GM18870 (cell line): ENCODE data around the gene C11orf21.

Experiments used
- ATAC-seq: cut with Tn5 transposase; IDR thresholded peaks from one replicate; pipeline ENCODE4 v1.9.1; 2021; ENCODE audit warnings: moderate library complexity; ENCODE audit not compliant: unreplicated experiment

Gene C11orf21

GRCh38 chr11:2321311-2321683, 19.6 kb upstream of the C11orf21 start:
- no peak for ATAC-seq

DNA sequence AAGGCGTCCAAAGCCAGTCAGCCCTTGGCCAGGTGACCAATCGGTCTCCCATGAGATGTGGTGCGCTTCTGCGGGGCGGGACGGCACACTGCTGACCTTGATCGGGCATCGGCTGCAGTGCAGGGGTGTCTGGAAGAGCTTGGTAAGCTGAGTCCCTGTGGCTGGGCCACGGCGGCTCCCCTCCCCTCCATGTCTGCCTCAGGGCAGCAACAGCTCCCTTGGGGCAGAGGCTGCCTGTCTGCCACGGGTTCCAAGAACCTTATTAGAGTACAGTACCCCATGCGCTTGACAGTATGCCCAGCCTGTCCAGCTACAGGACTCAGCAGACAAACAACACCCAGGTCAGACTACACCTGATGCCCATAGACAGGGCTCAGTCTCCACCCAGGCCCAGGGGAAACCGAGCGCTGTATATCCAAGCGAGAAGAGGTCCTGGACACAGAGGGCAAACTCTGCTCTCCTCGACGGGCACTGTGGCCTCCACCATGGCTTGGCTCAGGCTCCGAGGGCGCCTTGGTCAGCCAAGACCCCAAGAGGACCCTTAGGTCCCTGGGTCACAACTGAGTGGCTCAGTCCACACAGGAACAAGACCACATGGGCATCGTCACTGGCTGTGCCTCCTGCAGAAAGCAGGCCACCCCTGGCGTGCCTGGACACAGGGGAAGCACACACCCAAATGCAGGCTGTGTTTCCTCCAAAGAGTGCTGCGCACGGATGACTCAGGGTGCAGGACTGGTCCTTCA, 19.0 kb upstream of the C11orf21 start:
- ATAC-seq: no peak

DNA sequence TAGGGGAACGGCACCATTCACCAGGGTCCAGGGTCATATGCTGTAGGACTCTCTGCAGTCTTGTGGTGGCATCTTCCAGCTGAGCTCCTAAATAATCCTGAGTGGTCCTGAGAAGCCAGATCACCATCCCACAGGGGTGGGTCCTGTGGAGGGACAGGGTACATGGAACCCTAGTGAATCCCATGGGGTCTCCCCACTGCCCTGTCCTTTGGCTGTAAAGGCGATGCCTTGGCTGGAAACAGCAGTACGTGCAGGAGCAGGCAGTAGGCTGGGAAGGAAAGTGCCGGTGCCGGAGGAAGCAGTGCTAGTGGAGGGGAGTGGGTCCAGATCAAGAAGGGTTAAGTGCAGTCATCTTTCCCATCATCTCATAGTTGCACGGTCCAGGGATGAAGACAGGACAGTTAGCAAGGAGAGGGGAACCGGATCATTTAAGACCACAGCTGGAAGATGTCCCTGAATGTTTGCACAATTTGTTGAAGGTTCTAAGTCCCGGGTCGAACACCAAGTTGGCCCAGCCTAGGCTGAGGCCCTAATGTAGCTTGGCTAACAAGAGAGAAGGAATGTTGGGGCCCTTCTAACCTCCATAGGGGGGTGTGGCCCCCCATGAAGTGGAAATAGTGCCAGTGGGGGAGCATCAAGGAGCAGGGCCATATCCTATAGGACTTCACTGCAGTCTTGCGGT, 18.2 kb upstream of the C11orf21 start:
- ATAC-seq: no peak

DNA sequence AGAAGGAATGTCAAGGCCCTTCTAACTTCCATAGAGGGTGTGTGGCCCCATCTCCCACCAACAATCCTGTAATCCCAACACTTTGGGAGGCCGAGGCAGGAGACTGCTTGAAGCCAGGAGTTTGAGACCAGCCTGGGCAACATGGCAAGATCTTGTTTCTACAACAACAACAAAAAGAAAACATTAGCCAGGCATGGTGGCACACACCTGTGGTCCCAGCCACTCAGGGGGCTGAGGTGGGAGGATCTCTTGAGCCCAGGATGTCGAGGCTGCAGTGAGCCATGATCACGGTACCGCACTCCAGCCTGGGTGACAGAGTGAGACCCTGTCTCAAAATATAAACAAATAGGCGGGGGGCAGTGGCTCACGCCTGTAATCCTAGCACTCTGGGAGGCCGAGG, 17.0 kb upstream of the C11orf21 start:
- ATAC-seq: no peak

DNA sequence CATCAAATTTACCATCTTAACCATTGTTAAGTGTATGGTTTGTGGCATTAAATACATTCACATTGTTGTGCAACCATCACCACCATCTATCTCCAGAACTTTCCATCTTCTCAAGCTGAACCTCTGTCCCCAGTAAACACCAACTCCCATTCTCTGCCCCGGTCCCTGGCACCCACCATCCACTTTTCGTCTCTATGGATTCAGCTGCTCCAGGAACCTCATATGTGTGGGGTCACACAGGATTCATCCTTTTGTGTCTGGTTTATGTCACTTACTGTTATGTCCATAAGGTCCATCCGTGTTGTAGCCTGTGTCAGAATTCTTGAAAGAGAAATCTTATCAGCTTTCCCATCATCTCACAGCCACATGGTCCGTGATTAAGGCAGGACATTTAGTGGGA, 16.4 kb upstream of the C11orf21 start:
- ATAC-seq: no peak

DNA sequence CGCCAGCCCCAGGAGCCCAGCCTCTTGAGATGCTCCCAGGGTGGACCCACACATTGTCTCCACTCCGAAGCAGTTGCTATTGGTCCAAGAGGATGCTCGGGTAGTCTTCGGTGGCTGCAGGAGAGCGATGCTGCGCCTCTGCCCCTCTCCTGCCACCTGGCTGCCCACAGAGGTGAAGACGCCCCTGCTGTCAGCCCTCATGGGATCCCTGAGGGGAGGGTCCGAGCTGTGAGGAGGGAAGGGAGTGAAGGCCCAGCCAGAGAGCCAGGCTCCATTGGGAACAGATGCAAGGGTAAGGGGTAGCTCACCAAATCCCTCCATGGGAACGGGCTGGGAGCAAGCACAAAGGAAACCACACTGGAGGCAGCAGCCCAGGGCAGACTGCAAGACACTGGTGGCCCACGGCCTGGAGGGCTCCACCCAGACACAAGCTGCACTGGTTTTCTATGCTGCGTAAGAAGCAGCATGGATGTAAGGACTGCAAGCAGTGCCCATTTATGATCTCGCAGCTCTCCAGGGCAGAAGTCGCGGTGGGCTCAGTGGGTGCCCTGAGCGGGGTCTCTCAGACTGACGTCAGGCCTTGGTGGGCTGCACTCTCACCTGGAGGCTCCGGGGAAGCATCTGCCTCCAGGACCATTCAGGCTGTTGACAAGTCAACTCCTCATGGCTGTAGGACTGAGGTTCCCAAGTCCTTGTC, 15.8 kb upstream of the C11orf21 start:
- no peak for ATAC-seq

DNA sequence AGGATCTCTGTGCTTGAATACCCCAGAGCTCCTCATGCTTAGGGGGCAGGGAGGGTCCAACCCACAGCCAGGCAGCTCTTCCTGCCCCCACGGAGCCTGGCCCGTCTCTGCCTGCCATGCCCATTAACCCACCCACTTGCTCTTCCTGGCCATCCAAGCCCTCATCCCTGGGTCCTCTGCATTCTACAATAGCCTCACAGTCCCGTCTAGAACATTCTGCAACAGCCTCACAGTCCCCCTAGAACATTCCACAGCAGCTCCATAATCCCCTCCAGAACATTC, 15.2 kb upstream of the C11orf21 start:
- ATAC-seq: no peak

GRCh38 chr11:2316169-2316962, 14.6 kb upstream of the C11orf21 start:
- ATAC-seq: no peak

GRCh38 chr11:2315395-2316168, 13.9 kb upstream of the C11orf21 start:
- ATAC-seq: no peak

DNA sequence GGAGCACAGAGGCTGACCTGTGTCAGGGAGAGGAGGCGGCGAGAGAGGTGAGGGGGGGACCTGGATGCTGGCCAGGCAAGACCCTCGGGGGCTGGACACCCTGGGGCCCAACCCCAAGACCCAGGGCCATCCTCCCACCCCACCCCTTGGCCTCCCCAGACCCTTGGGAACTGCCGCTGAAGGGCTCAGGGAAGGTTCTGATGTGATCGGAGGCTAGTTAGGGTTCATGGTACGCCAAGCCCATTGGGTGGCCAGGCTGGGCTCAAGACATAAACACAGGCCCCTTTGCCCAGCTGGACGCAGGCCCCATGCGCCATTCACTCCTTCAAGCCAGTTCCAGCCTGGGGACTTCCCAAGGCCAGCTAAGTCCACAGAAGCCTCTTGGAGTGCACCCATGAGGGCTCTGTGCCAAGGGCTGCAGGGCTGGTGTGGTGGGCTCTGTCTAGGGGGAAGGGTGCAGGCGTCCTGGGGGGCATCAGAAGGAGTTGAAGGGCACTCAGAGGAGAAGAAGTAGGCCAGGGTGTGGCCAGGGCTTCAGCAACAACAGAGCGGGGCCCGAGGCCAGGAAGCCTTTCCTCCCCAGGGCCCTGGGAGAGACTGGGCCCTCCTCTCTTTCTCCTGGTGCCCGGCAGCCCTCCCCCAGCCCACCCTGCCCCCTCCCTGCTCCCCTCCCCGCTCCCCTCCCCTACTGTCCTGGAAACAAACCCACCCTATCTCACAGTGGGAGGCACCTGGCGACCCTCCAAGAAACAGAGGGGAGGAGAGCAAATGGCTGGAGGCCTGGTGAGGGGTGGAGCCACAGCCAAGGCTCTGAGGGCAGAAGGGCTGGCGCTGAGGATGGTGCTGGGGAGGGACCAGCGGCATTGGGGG, 13.0 kb upstream of the C11orf21 start:
- ATAC-seq: no peak

DNA sequence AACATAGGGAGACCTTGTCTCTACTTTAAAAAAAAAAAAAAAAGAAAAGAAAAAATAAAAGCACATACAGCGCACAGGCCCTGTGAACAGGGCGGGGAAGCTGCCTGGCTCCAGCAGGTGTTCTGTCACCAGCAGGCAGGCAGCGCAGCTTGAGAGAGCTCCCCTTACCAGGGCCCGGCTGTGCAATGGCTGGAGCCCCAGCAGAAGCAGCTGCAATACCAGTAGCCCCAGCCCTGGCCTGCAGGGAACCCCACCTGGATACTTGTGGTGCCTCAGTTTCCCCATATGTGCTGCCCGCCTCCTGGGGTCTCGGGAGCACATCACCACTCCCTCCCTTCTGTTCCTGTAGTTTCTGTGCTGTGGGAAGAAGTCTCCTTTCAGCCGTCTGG, 12.4 kb upstream of the C11orf21 start:
- no peak for ATAC-seq

DNA sequence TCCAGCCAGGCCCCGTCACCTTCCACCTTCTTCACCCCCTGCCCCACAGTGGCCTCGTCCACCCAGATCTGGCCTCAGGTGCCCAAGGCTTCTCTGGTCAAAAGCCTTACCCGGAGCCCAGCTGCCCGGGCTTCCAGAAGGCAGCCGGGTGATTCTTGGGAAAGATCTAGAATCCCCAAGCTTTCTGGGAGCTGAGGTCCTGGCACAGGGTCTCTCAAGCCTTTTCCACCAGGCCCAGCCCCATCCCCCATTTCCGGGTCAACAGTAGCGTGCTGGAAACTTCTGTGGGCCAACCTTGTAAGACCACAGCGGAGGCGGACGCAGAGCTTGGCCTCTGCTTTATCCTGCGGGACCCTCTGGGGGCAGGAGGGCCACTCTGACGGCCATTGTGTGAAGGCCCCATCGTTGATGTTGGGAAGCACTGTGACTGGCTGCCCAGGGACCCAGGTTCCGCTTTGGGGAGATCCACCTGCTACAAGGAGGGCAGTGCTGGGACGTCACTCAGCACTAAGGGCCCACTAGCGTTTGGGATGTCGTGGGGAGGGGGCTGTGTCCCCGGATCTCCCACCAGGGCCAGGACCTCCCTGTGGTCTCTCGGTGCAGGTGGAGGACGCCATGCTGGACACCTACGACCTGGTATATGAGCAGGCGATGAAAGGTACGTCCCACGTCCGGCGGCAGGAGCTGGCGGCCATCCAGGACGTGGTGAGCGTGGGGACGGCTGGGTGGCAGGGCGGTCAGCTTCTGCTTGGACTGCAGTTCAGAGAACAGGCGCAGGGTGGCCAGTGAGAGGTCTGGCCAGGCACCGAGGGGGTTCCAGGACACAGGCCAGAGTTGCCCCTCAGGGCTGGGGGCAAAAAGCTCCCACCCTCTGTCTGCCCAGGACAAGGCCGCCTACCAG, 11.6 kb upstream of the C11orf21 start:
- ATAC-seq: no peak

GRCh38 chr11:2312232-2313042, 10.7 kb upstream of the C11orf21 start:
- ATAC-seq: no peak

- ATAC-seq: no peak
Observed at GRCh38 chr11:2311353-2312133, 9.8 kb upstream of the C11orf21 start.

GRCh38 chr11:2310786-2311352, 9.2 kb upstream of the C11orf21 start:
- no peak for ATAC-seq

GRCh38 chr11:2310073-2310785, 8.5 kb upstream of the C11orf21 start:
- ATAC-seq: no peak
